Measurements from ENCODE around the gene TMPRSS11B.

DNA sequence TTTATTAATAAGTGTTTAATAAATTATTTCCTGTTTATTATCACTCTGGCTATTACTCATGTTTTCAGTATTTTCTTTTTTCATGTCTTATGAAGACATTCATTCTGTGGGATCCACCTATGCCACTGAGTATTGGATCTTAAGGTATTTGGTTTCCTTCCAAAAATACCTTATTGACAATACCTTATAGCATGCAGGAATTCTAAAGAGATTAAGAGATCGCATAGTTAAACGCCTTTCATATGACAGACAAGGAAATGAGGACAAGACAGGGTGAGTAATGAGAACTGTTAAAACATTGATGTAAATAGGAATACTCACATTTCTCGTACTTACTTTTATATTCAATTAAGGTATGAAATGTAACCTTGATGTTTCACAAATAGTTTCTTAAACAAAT, 38.2 kb upstream of the TMPRSS11B start:
- no peak for TF ChIP-seq EZH2phosphoT487 (IDR thresholded peaks at IDR 0.05; ENCODE audit: borderline replicate concordance, low read length)
- TF ChIP-seq, protein P1, sequence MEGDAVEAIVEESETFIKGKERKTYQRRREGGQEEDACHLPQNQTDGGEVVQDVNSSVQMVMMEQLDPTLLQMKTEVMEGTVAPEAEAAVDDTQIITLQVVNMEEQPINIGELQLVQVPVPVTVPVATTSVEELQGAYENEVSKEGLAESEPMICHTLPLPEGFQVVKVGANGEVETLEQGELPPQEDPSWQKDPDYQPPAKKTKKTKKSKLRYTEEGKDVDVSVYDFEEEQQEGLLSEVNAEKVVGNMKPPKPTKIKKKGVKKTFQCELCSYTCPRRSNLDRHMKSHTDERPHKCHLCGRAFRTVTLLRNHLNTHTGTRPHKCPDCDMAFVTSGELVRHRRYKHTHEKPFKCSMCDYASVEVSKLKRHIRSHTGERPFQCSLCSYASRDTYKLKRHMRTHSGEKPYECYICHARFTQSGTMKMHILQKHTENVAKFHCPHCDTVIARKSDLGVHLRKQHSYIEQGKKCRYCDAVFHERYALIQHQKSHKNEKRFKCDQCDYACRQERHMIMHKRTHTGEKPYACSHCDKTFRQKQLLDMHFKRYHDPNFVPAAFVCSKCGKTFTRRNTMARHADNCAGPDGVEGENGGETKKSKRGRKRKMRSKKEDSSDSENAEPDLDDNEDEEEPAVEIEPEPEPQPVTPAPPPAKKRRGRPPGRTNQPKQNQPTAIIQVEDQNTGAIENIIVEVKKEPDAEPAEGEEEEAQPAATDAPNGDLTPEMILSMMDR (conservative IDR thresholded peaks at IDR 0.05; ENCODE audit: low read depth, low read length), result no peak

All from PC-3 (cell line).